Stimulated activated CD4-positive, alpha-beta T cell treated with anti-CD3 and anti-CD28 coated beads, Interleukin-2, amount 100 ng/mL, for 4 hours (primary cell): Measurements from ENCODE around the gene FLNB.
"Not testable (repeated sequence)": the region's sequence is repeated elsewhere in the genome, so short reads cannot be mapped to it uniquely, and the experiment has no call there.

Experiments
- DNase-seq: peaks from one replicate; pipeline ENCODE4 v3.0.0-alpha.2; 2020; ENCODE audit warnings: low read depth

FLNB gene

DNA sequence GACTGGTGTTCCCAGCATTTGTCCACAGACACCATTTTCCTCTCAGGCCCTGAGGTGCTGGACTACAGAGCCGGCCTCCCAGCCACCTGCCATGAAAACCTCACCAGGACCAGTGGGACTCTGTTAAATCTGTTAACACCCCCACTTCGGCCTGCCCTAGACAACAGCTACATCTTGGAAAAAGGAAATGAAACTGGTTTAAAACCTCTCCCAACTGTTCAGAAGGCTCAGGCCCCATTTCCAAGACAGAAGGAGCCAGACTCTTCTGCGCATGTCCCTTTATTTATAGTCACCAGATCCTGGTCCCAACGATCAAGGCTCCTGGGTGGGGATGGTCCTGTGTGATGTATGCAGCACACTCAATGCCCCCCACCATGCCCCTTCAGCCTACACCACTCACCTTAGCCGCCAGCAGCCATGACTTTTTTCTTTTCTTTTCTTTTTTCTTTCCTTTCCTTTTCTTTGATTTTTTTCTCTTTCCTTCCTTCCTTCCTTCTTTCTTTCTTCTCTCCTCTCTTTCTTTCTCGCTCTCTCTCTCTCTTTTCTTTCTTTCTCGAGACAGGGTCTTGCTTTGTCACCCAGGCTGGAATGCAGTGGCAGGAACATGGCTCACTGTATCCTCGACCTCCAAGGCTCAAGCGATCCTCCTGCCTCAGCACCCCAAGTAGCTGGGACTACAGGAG, 25.5 kb upstream of the FLNB start:
- DNase-seq = no peak

DNA sequence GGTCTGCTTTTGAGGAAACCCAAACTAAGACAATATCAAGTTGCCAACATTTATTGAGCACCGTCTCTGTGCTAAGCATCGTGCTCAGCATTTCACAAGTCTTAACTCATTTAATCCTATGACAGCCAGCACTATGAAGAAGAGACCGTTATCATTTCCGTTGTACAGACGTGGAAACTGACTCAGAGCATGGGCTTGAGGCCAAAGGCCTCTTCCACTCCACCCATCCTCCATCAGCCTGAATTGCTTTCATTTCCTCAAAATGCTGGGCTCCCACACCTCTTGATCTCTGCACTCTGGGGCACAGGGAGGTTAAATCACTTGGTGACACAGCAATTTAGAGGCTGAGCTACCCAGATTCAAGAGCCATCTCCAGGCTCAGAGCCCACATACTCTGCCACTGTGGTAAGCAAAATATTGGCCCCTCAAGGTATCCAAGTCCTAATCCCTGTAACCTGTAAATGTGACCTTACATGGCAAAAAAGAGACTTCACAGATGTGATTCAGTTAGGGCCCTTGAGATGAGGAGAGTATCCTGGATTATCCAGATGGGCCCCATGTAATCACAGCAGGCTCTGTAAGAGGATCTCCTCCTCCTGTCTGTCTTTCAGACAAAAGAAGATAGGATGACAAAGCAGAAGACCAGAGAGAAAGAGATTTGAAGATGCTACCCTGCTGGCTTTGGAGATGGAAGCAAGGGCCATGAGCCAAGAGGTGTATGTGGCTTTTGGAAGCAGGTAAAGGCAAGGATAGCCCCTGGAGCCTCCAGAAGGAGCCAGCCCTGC, 24.3 kb upstream of the FLNB start:
- DNase-seq = peak; percentile 49

GRCh38 chr3:57985176-57985983, 22.8 kb upstream of the FLNB start:
- DNase-seq = no peak

- DNase-seq = no peak
Observed at GRCh38 chr3:57985984-57986246, 22.3 kb upstream of the FLNB start.

DNA sequence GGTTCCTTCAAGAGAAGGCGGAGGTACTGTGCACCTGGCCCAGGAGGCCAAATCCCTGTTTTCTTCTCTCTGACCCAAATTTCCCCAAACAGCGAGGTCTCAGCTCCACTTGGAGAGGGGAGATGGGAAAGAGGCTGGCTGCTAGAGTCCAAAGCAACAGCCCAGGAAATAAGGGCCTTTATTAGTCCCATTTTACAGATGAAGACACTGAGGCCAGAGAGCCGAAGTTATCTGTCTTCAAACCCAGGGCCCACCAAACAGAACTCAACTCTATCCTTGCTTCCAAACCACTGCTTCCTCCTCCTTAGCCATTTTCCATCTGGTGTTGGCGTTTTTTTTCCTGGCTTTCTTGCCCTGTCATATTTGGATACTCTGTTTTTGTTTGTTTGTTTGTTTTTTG, 22.0 kb upstream of the FLNB start:
- DNase-seq = no peak

DNA sequence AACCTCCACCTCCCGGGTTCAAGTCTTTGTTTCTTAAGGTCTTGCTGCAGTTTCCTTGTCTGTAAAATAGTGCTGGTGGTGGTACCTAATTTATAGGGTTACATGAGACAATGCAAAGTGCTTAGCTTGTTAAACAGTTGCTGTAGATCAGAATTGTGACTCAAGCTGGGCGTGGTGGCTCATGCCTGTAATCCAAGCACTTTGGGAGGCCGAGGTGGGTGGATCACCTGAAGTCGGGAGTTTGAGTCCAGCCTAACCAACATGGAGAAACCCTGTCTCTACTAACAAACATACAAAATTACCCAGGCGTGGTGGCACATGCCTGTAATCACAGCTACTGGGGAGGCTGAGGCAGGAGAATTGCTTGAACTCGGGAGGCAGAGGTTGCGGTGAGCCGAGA, 19.0 kb upstream of the FLNB start:
- not testable (repeated sequence) for DNase-seq

GRCh38 chr3:57989646-57990045, 18.6 kb upstream of the FLNB start:
- no peak for DNase-seq

- no peak for DNase-seq
Observed at GRCh38 chr3:57992452-57993213, 15.6 kb upstream of the FLNB start.

DNA sequence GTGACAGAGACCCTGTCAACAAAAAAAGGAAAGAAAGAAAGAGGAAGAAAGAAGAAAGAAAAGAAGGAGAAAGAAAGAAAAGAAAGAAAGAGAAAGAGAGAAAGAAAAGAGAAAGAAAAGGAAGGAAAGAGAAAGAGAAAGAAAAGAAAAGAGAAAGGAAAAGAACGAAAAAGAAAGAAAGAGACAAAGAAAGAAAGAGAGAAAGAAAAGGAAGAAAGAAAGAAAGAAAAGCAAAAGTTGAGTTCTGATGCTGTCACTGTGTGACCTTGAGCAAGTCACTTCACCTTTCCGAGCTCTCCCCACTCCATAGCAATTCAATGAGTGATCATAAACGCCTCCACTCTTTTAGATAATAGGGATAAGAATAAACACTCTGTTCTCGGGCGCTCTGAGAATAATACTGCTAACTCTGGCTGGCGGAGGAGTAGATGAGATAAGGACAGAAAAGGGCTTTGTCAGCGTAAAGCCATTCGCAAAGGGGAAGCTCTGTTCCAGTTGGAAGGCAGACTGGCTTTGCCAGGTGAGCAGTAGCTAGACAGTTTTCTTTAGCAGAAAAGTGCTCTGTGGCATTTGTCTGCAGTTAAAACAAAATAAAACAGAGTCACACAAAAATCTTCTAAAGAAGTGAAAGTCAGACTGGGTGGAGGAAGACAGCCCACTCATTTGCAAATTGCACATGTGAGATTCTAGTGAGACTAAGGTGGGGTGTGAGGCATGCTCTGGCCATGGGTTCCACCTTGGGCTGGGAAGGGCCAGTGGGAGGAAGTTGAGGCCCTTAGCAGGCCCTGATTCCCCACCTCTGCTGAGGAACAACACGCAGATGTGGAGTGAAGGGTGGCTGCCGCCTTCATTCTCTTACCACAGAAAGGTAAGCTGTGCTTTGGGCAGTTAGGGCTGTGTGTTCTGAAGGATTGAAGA, 9.6 kb upstream of the FLNB start:
- DNase-seq = no peak

GRCh38 chr3:57999417-58000115, 8.7 kb upstream of the FLNB start:
- DNase-seq = no peak

DNA sequence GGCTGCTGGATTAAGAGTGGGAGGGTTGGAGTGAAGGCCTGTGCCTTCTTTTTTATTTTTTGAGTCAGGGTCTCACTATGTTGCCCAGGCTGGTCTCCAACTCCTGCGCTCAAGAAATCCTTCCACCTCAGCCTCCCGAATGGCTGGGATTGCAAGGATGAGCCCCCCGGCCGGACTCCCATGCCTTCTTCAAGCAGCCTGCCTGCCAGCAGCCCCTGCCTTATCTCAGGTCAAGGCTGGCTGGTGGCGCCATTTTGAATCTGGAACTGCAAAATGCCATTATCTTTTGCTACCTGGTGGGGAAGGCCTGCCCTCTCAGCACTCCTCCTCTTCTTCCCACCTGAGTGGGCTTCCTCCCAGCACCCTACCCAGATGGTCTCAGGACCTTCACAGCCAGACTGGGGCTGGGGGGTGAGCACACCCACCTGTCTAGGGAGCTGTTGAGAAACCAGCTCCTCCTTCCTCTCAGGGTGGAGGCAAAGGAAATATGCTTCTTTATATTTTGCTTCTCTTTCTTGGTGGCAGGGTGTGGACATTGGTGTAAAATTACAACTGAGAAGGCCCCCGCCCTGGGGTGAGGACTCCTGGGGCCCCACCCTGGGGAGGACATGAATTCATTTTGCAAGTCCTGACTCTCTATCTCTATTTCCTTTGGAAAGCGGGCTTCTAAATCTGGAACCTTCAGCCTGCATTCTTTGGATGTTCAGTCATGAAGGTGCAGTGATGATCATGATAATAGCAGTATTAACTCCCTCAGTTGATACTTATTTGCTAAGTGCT, 7.7 kb upstream of the FLNB start:
- DNase-seq = no peak

DNA sequence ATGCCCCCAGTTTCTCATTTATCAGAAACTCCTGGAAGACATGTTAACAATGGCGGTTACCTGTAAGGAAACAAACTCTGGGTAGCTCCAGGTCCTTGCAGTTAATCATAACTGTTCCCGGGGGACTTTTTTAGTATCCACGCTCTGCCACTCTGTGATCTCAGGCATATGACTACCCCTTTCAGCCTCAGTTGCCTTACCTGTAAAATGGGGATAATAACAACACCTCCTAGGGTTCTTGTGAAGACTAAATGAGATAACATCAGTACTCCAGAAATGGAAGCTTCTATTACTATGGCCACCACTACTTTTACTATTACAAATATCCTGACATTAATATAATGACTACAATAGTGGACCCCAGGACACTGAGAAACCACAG, 7.1 kb upstream of the FLNB start:
- no peak for DNase-seq

DNA sequence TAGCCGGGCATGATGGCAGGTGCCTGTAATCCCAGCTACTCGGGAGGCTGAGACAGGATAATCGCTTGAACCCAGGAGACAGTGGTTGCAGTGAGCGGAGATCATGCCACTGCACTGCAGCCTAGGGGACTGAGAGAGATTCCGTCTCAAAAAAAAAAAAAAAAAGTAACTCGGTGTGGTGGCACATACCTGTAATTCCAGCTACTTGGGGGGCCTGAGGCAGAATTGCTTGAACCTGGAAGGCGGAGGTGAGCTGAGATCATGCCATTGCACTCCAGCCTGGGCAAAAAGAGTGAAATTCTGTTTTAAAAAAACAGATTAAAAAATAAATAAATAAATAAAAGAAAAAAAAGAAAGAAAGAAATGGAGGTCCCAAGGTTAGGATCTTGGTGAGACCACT, 6.2 kb upstream of the FLNB start:
- DNase-seq = no peak

GRCh38 chr3:58003093-58003492, 5.1 kb upstream of the FLNB start:
- no peak for DNase-seq

GRCh38 chr3:58004973-58005372, 3.2 kb upstream of the FLNB start:
- no peak for DNase-seq

GRCh38 chr3:58005669-58006068, 2.6 kb upstream of the FLNB start:
- DNase-seq = no peak

- DNase-seq = no peak
Observed at GRCh38 chr3:58006661-58007060, 1.6 kb upstream of the FLNB start.

GRCh38 chr3:58009026-58009748, 965 bp downstream of the FLNB start:
- DNase-seq = no peak
